Posterior vena cava (tissue), 2 donors: ENCODE measurements around the gene INPP5J. TPM values are rescaled to one million over a fixed set of nuclear protein-coding genes. Genes with fewer than 3 reads are reported as not detected.
"Not testable (repeated sequence)": the region's sequence is repeated elsewhere in the genome, so short reads cannot be mapped to it uniquely, and the experiment has no call there.

ENCODE experiments used
- DNase-seq: peaks from one replicate; pipeline ENCODE4 v3.0.0-alpha.2; 2020; ENCODE audit warnings: low spot score
- intact Hi-C, 2 donors: fragments of 100-400 bp; cut with DNase I; formaldehyde crosslinking; loops; one replicate each; pipeline versions ENCODE4 v1.14.1 to v1.14.2; 2022 to 2023
- total RNA-seq, 2 donors: library from RNA; stranded (reverse); fragmentation: NEBNext Ultra II Directional; extraction: Animal tissue kit (Norgen Biotek cat#: 25700); gene quantifications; one replicate each; pipeline ENCODE4 v1.2.1, GENCODE V29; 2021
- donor health status: DM: yes; HTN: yes; CAD: no.
- donor health status: DM: yes; HTN: yes; CAD: no.

INPP5J gene
- total RNA-seq, 2 donors from 2014 or later: 0.52 to 0.74 TPM

- DNase-seq: no peak
- intact Hi-C loops: loop anchor here (2.0 to 5.0 kb wide), 2 partner anchors 139 kb away; no protein-coding TSS in a partner anchor
Observed at GRCh38 chr22:31085928-31086327, 36.8 kb upstream of the INPP5J start.

- no peak for DNase-seq
- intact Hi-C loops: loop anchor here in 1 of 2 donors (5.0 kb wide), 1 partner anchor 140 kb away; no protein-coding TSS in a partner anchor
Observed at GRCh38 chr22:31086703-31087330, 35.9 kb upstream of the INPP5J start.

GRCh38 chr22:31087744-31088215, 35.0 kb upstream of the INPP5J start:
- DNase-seq: no peak
- intact Hi-C loops: loop anchor here in 1 of 2 donors (5.0 kb wide), 1 partner anchor 140 kb away; no protein-coding TSS in a partner anchor

GRCh38 chr22:31088233-31088986, 34.4 kb upstream of the INPP5J start:
- no peak for DNase-seq
- intact Hi-C loops: loop anchor here in 1 of 2 donors (5.0 kb wide), 1 partner anchor 141 kb away; no protein-coding TSS in a partner anchor

- intact Hi-C loops: loop anchor here in 1 of 2 donors (5.0 kb wide), 1 partner anchor 142 kb away; no protein-coding TSS in a partner anchor
- DNase-seq: no peak
Observed at GRCh38 chr22:31089160-31090100, 33.3 kb upstream of the INPP5J start.

- intact Hi-C loops: no loop called here
Observed at GRCh38 chr22:31090217-31091085, 32.3 kb upstream of the INPP5J start.

GRCh38 chr22:31091106-31091975, 31.4 kb upstream of the INPP5J start:
- intact Hi-C loops: no loop called here
- DNase-seq: no peak

More at GRCh38 chr22:31090217-31091085, 32.3 kb upstream of the INPP5J start:
- DNase-seq: no peak

GRCh38 chr22:31092161-31092560, 30.6 kb upstream of the INPP5J start:
- no peak for DNase-seq
- intact Hi-C loops: no loop called here

- intact Hi-C loops: no loop called here
Observed at GRCh38 chr22:31093086-31093850, 29.5 kb upstream of the INPP5J start.

GRCh38 chr22:31094021-31094551, 28.7 kb upstream of the INPP5J start:
- no peak for DNase-seq
- intact Hi-C loops: no loop called here

More at GRCh38 chr22:31093086-31093850, 29.5 kb upstream of the INPP5J start:
- no peak for DNase-seq

GRCh38 chr22:31094741-31095140, 28.0 kb upstream of the INPP5J start:
- DNase-seq: no peak
- intact Hi-C loops: no loop called here

GRCh38 chr22:31095637-31096249, 27.0 kb upstream of the INPP5J start:
- DNase-seq: no peak

GRCh38 chr22:31096657-31097279, 26.0 kb upstream of the INPP5J start:
- intact Hi-C loops: no loop called here
- no peak for DNase-seq

More at GRCh38 chr22:31095637-31096249, 27.0 kb upstream of the INPP5J start:
- intact Hi-C loops: no loop called here

GRCh38 chr22:31097539-31097938, 25.2 kb upstream of the INPP5J start:
- intact Hi-C loops, DNase-seq: not testable (repeated sequence)

- no peak for DNase-seq
- intact Hi-C loops: no loop called here
Observed at GRCh38 chr22:31097941-31098631, 24.7 kb upstream of the INPP5J start.
